ENCODE results near the gene CELA2A.

GRCh38 chr1:15509586-15509985 is 53.1 kb downstream of the CELA2A start:
- no peak for TF ChIP-seq CTCF (conservative IDR thresholded peaks at IDR 0.05; ENCODE audit: low read length)
- no peak for TF ChIP-seq EZH2phosphoT487 (IDR thresholded peaks at IDR 0.05; ENCODE audit: borderline replicate concordance)
